Measurements from ENCODE around the gene ERBB3.

GRCh38 chr12:56118688-56119357 lies 38.9 kb downstream of the ERBB3 start:
- TF ChIP-seq CTCF (IDR thresholded peaks at IDR 0.05) (no peak), ZFX (IDR thresholded peaks at IDR 0.05; ENCODE audit: borderline replicate concordance) (no peak)

All from 22Rv1 (cell line).